ENCODE data around the gene SOS1.

DNA sequence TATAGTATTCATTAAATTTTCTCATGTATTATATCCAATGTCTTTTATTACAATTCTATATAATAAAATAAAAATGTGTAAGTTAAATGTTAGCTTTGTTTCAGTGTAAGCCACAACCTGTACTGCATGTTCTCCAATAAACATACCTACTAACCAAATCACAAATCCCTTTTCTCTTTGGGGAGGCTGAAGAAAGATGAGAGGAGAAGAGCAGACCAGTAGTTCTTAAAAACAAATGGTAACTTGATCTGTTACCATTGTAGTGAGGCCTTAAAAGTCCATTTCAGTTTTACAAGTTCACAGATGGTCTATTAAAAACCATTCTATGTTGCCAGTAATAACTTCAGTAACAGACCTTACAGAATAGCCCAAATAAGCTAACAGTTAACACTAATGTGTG, 100.5 kb downstream of the SOS1 start:
- no peak for TF ChIP-seq EP300 (IDR thresholded peaks at IDR 0.05)
- TF ChIP-seq, protein P1, sequence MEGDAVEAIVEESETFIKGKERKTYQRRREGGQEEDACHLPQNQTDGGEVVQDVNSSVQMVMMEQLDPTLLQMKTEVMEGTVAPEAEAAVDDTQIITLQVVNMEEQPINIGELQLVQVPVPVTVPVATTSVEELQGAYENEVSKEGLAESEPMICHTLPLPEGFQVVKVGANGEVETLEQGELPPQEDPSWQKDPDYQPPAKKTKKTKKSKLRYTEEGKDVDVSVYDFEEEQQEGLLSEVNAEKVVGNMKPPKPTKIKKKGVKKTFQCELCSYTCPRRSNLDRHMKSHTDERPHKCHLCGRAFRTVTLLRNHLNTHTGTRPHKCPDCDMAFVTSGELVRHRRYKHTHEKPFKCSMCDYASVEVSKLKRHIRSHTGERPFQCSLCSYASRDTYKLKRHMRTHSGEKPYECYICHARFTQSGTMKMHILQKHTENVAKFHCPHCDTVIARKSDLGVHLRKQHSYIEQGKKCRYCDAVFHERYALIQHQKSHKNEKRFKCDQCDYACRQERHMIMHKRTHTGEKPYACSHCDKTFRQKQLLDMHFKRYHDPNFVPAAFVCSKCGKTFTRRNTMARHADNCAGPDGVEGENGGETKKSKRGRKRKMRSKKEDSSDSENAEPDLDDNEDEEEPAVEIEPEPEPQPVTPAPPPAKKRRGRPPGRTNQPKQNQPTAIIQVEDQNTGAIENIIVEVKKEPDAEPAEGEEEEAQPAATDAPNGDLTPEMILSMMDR (IDR thresholded peaks at IDR 0.05), result no peak

Measured in gastroesophageal sphincter (tissue), 3 donors.